PC-3 (cell line): ENCODE results near the gene LAMTOR3.

Experiments used
- EZH2 ChIP-seq: fragments of 300-600 bp; sonication (generic); IDR thresholded peaks from one replicate; pipeline ENCODE4 v1.6.1; 2017; ENCODE audit warnings: antibody characterized with exemption, mild to moderate bottlenecking, low read length; ENCODE audit not compliant: unreplicated experiment
- EZH2phosphoT487 ChIP-seq: fragments of 300-600 bp; sonication (generic); IDR thresholded peaks from 2 replicates; pipeline ENCODE4 v1.6.1; 2018; ENCODE audit warnings: mild to moderate bottlenecking, antibody characterized with exemption, low read length, borderline replicate concordance
- TF ChIP-seq, protein P1 (sequence below): fragments of 300-600 bp; sonication (generic); conservative IDR thresholded peaks from 2 replicates; pipeline ENCODE4 v1.5.1; 2017; ENCODE audit warnings: antibody characterized with exemption, low read depth, mild to moderate bottlenecking, low read length

DNA sequence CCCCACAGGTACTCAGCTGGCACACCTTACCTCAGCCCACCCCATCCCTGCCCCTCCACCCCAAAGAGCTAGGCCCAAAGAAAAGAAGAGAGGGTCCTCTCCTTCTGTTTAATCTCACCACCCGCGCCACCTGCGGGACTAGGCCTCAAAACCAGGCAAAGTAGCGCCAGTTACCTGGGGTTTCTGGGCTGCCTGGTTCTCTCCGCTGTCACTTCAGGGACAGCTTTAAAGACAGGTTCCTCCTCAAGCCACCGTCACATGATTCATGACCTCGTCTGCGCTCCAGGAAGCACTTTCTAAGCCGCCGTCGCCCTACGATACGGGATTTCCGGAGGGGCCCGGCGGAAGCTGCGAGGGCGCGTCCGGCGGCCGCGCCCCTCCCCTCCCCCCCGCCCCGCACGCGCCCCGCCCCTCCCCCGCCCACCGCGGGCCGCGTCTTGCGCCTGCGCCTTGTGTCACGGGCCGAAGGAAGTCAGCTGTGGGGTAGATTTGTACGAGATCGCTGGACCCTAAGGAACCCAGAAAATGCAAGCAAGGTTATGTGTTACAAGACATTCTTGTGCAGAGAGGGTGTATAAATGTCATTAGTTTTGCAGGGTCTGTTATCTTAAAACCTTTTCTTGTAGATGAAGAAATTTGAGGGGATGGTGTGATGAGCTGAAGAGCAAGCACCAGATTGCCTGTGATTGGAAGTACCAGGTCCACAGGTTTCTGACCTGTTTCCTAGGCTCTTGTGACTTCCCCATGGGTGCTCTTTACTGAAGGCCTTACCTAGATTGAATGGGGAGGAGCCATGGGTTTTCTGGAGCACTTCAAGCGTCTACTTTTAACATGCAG, at the start of gene LAMTOR3:
- TF ChIP-seq, protein P1, sequence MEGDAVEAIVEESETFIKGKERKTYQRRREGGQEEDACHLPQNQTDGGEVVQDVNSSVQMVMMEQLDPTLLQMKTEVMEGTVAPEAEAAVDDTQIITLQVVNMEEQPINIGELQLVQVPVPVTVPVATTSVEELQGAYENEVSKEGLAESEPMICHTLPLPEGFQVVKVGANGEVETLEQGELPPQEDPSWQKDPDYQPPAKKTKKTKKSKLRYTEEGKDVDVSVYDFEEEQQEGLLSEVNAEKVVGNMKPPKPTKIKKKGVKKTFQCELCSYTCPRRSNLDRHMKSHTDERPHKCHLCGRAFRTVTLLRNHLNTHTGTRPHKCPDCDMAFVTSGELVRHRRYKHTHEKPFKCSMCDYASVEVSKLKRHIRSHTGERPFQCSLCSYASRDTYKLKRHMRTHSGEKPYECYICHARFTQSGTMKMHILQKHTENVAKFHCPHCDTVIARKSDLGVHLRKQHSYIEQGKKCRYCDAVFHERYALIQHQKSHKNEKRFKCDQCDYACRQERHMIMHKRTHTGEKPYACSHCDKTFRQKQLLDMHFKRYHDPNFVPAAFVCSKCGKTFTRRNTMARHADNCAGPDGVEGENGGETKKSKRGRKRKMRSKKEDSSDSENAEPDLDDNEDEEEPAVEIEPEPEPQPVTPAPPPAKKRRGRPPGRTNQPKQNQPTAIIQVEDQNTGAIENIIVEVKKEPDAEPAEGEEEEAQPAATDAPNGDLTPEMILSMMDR, result no peak
- TF ChIP-seq EZH2phosphoT487 (no peak), EZH2 (no peak)
